ENCODE results near the gene GRAMD2A.

DNA sequence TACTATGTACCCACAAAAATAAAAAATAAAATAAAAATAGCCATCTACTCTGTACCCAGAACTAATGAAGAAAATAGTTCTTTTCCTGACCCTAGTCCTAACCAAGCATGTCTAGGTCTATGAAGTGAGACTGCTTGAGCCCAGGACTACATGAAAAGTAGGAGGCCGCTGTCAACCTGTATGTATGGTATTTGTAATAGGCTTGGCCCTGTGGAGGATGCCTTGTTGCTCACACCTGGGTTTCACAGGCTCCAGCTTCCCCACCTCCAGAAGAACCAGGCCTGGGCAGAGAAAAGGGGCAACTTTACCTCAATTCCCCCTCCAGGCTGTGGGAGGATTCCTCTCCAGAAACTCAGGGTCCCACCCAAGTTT is 40.3 kb upstream of the GRAMD2A start:
- TF ChIP-seq POLR2AphosphoS5 (IDR thresholded peaks at IDR 0.05) (no peak), POLR2A (IDR thresholded peaks at IDR 0.05) (no peak)
- TF ChIP-seq, protein P1, sequence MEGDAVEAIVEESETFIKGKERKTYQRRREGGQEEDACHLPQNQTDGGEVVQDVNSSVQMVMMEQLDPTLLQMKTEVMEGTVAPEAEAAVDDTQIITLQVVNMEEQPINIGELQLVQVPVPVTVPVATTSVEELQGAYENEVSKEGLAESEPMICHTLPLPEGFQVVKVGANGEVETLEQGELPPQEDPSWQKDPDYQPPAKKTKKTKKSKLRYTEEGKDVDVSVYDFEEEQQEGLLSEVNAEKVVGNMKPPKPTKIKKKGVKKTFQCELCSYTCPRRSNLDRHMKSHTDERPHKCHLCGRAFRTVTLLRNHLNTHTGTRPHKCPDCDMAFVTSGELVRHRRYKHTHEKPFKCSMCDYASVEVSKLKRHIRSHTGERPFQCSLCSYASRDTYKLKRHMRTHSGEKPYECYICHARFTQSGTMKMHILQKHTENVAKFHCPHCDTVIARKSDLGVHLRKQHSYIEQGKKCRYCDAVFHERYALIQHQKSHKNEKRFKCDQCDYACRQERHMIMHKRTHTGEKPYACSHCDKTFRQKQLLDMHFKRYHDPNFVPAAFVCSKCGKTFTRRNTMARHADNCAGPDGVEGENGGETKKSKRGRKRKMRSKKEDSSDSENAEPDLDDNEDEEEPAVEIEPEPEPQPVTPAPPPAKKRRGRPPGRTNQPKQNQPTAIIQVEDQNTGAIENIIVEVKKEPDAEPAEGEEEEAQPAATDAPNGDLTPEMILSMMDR (IDR thresholded peaks at IDR 0.05) = no peak
